ENCODE measurements around the gene IFT43.
A peak's percentile ranks its signal among the peaks of the same experiment; 100 is the strongest.

IFT43 gene

GRCh38 chr14:75959031-75959430 is 26.5 kb upstream of the IFT43 start:
- TF ChIP-seq, protein P1, sequence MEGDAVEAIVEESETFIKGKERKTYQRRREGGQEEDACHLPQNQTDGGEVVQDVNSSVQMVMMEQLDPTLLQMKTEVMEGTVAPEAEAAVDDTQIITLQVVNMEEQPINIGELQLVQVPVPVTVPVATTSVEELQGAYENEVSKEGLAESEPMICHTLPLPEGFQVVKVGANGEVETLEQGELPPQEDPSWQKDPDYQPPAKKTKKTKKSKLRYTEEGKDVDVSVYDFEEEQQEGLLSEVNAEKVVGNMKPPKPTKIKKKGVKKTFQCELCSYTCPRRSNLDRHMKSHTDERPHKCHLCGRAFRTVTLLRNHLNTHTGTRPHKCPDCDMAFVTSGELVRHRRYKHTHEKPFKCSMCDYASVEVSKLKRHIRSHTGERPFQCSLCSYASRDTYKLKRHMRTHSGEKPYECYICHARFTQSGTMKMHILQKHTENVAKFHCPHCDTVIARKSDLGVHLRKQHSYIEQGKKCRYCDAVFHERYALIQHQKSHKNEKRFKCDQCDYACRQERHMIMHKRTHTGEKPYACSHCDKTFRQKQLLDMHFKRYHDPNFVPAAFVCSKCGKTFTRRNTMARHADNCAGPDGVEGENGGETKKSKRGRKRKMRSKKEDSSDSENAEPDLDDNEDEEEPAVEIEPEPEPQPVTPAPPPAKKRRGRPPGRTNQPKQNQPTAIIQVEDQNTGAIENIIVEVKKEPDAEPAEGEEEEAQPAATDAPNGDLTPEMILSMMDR (IDR thresholded peaks at IDR 0.05; ENCODE audit: extremely low read depth, insufficient read depth, missing control alignments), result no peak
- in situ Hi-C loops (cut with MboI; ENCODE audit: low pct_unique_long_range_greater_than_20kb, low sequenced_read_pairs, unreplicated experiment), result no loop called here
- no peak for DNase-seq (ENCODE audit: low spot score)

DNA sequence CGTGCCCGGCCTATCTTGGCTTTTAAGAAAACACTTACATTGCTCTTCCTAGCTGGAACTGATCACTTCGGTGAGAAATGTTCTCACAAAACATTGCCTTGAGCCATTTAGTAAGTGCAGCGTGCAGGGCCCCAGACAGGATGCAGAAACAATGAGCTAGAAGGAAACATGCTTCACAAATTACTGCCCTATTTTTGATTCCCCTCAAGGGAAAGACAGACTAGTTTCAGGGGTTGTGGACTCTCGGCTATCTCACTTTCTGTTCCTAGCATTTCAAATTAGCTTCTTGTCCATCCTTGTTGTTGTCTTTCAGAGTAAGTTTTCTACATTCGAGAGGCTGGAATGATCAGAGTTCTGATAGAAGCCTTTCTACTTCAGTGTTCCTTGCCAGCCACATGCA is 25.3 kb upstream of the IFT43 start:
- TF ChIP-seq, protein P1 (IDR thresholded peaks at IDR 0.05; ENCODE audit: extremely low read depth, insufficient read depth, missing control alignments), result no peak
- in situ Hi-C loops (cut with MboI; ENCODE audit: low pct_unique_long_range_greater_than_20kb, low sequenced_read_pairs, unreplicated experiment), result no loop called here
- DNase-seq (ENCODE audit: low spot score), result peak; percentile 63

DNA sequence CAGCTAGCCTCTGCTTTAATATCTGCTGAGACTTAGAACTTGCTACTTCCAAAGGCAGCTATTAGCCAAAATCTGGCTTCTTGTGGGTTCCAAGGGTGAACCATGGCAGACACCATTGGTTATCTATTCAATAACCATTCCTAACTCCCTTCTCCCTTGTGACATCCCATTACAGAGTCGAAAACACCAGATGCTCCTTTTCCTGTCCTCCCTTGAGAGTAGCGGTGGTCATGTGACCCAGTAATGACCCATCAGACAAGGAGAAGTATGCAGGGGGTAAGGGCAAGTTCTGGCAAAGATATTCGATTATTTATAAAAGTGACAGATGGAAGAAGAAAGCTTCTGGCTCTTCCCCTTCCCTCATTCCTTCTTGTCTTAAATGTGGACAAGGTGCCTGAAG is 23.9 kb upstream of the IFT43 start:
- in situ Hi-C loops (cut with MboI; ENCODE audit: low pct_unique_long_range_greater_than_20kb, low sequenced_read_pairs, unreplicated experiment), result no loop called here
- TF ChIP-seq, protein P1 (IDR thresholded peaks at IDR 0.05; ENCODE audit: extremely low read depth, insufficient read depth, missing control alignments), result no peak
- DNase-seq (ENCODE audit: low spot score), result no peak

- TF ChIP-seq, protein P1 (IDR thresholded peaks at IDR 0.05; ENCODE audit: extremely low read depth, insufficient read depth, missing control alignments), result no peak
- in situ Hi-C loops (cut with MboI; ENCODE audit: low pct_unique_long_range_greater_than_20kb, low sequenced_read_pairs, unreplicated experiment), result no loop called here
- no peak for DNase-seq (ENCODE audit: low spot score)
Observed at GRCh38 chr14:75967866-75968265, 17.7 kb upstream of the IFT43 start.

DNA sequence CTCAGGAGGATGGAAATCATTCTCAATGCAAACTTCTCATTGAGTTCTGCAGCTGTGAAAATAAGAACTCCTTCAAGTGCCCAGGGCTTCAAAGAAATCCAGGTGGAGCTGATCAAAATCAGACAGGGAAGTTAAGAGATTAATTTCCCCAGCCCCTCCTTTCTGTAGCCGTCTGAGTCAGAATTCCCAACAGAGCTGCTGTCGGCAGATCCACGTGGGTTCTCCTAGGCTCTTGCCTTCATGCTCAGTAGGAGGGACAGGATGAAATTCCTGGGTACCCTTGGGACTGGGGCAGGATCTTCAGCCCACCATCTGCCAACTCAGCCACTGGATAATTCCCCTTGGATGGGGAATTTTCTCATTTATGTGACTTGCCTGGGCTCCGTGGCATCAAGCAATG is 17.1 kb upstream of the IFT43 start:
- in situ Hi-C loops (cut with MboI; ENCODE audit: low pct_unique_long_range_greater_than_20kb, low sequenced_read_pairs, unreplicated experiment), result no loop called here
- DNase-seq (ENCODE audit: low spot score), result no peak

GRCh38 chr14:75969126-75969525 is 16.4 kb upstream of the IFT43 start:
- DNase-seq (ENCODE audit: low spot score), result no peak
- in situ Hi-C loops (cut with MboI; ENCODE audit: low pct_unique_long_range_greater_than_20kb, low sequenced_read_pairs, unreplicated experiment), result no loop called here
- TF ChIP-seq, protein P1 (IDR thresholded peaks at IDR 0.05; ENCODE audit: extremely low read depth, insufficient read depth, missing control alignments), result no peak

More for the DNA sequence above, 17.1 kb upstream of the IFT43 start:
- TF ChIP-seq, protein P1 (IDR thresholded peaks at IDR 0.05; ENCODE audit: extremely low read depth, insufficient read depth, missing control alignments), result no peak

GRCh38 chr14:75969891-75970290 is 15.7 kb upstream of the IFT43 start:
- no peak for DNase-seq (ENCODE audit: low spot score)
- in situ Hi-C loops (cut with MboI; ENCODE audit: low pct_unique_long_range_greater_than_20kb, low sequenced_read_pairs, unreplicated experiment), result no loop called here
- TF ChIP-seq, protein P1 (IDR thresholded peaks at IDR 0.05; ENCODE audit: extremely low read depth, insufficient read depth, missing control alignments), result no peak

Data from GM13977 (cell line).